WTC11 (cell line): ENCODE results near the gene TERT. TPM values are rescaled to one million over a fixed set of nuclear protein-coding genes. Genes with fewer than 3 reads are reported as not detected.

ENCODE experiments used
- ATAC-seq: fragments of 200-7000 bp; cut with Tn5 transposase; 2 replicates; pipeline ENCODE4 v1.10.0; 2021; ENCODE audit warnings: mild to moderate bottlenecking, moderate library complexity
- CTCF ChIA-PET: fragments of 300-600 bp; sonication (Branson Sonifier 250); formaldehyde crosslinking; loops from one replicate; lab custom pipeline; 2021; ENCODE audit warnings: antibody characterized with exemption; lab: Charles Lee
- POLR2A ChIA-PET: fragments of 350-600 bp; sonication (Branson Sonifier 250); formaldehyde crosslinking; loops from one replicate; lab custom pipeline; 2021; ENCODE audit warnings: antibody characterized with exemption; lab: Charles Lee
- DNase-seq: peaks from one replicate; pipeline ENCODE4 v3.0.0; 2021; ENCODE audit warnings: low spot score
- H3K27ac Mint-ChIP-seq: 2 replicates; pipeline ENCODE4 v1.8.0; 2021; ENCODE audit warnings: mixed read lengths
- H3K27me3 Mint-ChIP-seq: 2 replicates; pipeline ENCODE4 v1.8.0; 2021; ENCODE audit warnings: low read depth, mild to moderate bottlenecking, moderate library complexity, mixed read lengths
- H3K36me3 Mint-ChIP-seq: 2 replicates; pipeline ENCODE4 v1.8.0; 2021; ENCODE audit warnings: mixed read lengths
- H3K4me1 Mint-ChIP-seq: 2 replicates; pipeline ENCODE4 v1.8.0; 2022; ENCODE audit warnings: mixed read lengths
- H3K4me3 Mint-ChIP-seq: 2 replicates; pipeline ENCODE4 v1.8.0; 2021; ENCODE audit warnings: mild to moderate bottlenecking, moderate library complexity, mixed read lengths
- H3K9me3 Mint-ChIP-seq: 2 replicates; pipeline ENCODE4 v1.8.0; 2021; ENCODE audit warnings: mixed read lengths
- ATF1 ChIP-seq: sonication (generic); formaldehyde crosslinking; IDR thresholded peaks from 2 replicates; pipeline ENCODE4 v1.8.1; 2023; ENCODE audit warnings: mild to moderate bottlenecking, moderate library complexity, missing genetic modification reagents
- E2F1 ChIP-seq: sonication (generic); formaldehyde crosslinking; IDR thresholded peaks from 2 replicates; pipeline ENCODE4 v1.8.0; 2022; ENCODE audit warnings: mild to moderate bottlenecking, missing genetic modification reagents
- ELF4 ChIP-seq: sonication (generic); formaldehyde crosslinking; IDR thresholded peaks from 2 replicates; pipeline ENCODE4 v1.8.1; 2022; ENCODE audit warnings: low read depth, mild to moderate bottlenecking, moderate library complexity, missing genetic modification reagents
- ESRRA ChIP-seq: sonication (generic); formaldehyde crosslinking; IDR thresholded peaks from 2 replicates; pipeline ENCODE4 v1.8.1; 2022; ENCODE audit warnings: mild to moderate bottlenecking, missing genetic modification reagents, borderline replicate concordance
- MXD4 ChIP-seq: fragments of 250-450 bp; sonication (Bioruptor Pico); IDR thresholded peaks from 2 replicates; pipeline ENCODE4 v1.8.0; 2021; ENCODE audit warnings: mild to moderate bottlenecking, moderate library complexity, borderline replicate concordance
- SMAD3 ChIP-seq: sonication (generic); formaldehyde crosslinking; IDR thresholded peaks from 2 replicates; pipeline ENCODE4 v1.8.0; 2022; ENCODE audit warnings: missing genetic modification reagents, mild to moderate bottlenecking, borderline replicate concordance
- SOX15 ChIP-seq: fragments of 250-450 bp; sonication (Bioruptor Pico); IDR thresholded peaks from 2 replicates; pipeline ENCODE4 v1.9.0; 2021; ENCODE audit warnings: mild to moderate bottlenecking
- TEAD1 ChIP-seq: sonication (generic); formaldehyde crosslinking; IDR thresholded peaks from 2 replicates; pipeline ENCODE4 v1.8.0; 2022; ENCODE audit warnings: mild to moderate bottlenecking, missing genetic modification reagents
- USF2 ChIP-seq: sonication (generic); formaldehyde crosslinking; IDR thresholded peaks from 2 replicates; pipeline ENCODE4 v1.8.1; 2023; ENCODE audit warnings: mild to moderate bottlenecking, missing genetic modification reagents, moderate library complexity
- ZNF219 ChIP-seq: sonication (generic); formaldehyde crosslinking; IDR thresholded peaks from 2 replicates; pipeline ENCODE4 v1.8.0; 2023; ENCODE audit warnings: missing genetic modification reagents, mild to moderate bottlenecking, borderline replicate concordance
- ZNF317 ChIP-seq: sonication (generic); formaldehyde crosslinking; IDR thresholded peaks from 2 replicates; pipeline ENCODE4 v1.8.1; 2023; ENCODE audit warnings: low read depth, mild to moderate bottlenecking, moderate library complexity, missing genetic modification reagents, borderline replicate concordance
- ZNF396 ChIP-seq: fragments of 250-450 bp; sonication (Bioruptor Pico); IDR thresholded peaks from 2 replicates; pipeline ENCODE4 v1.8.0; 2021; ENCODE audit warnings: mild to moderate bottlenecking, moderate library complexity, borderline replicate concordance
- ZNF416 ChIP-seq: fragments of 250-450 bp; sonication (Bioruptor Pico); IDR thresholded peaks from 2 replicates; pipeline ENCODE4 v1.9.0; 2021; ENCODE audit warnings: mild to moderate bottlenecking, inconsistent platforms
- total RNA-seq: library from RNA; stranded (reverse); gene quantifications from 3 replicates; pipeline ENCODE4 v1.2.3, GENCODE V29; 2021
- TF ChIP-seq, protein P1 (sequence below): sonication (generic); formaldehyde crosslinking; IDR thresholded peaks from 2 replicates; pipeline ENCODE4 v1.8.0; 2022; ENCODE audit warnings: mild to moderate bottlenecking, missing genetic modification reagents
- TF ChIP-seq, protein P2 (sequence below): fragments of 250-450 bp; sonication (Bioruptor Pico); IDR thresholded peaks from 2 replicates; pipeline ENCODE4 v1.9.0; 2021; ENCODE audit warnings: mild to moderate bottlenecking
- TF ChIP-seq, protein P3 (sequence below): sonication (generic); formaldehyde crosslinking; IDR thresholded peaks from 2 replicates; pipeline ENCODE4 v1.8.1; 2023; ENCODE audit warnings: mild to moderate bottlenecking, missing genetic modification reagents, moderate library complexity
- TF ChIP-seq, protein P4 (sequence below): sonication (generic); formaldehyde crosslinking; IDR thresholded peaks from 2 replicates; pipeline ENCODE4 v1.8.1; 2022; ENCODE audit warnings: low read depth, mild to moderate bottlenecking, moderate library complexity, missing genetic modification reagents, borderline replicate concordance
- TF ChIP-seq, protein P5 (sequence below): fragments of 250-450 bp; sonication (Bioruptor Pico); IDR thresholded peaks from 2 replicates; pipeline ENCODE4 v1.8.0; 2021; ENCODE audit warnings: mild to moderate bottlenecking
- TF ChIP-seq, protein P6 (sequence below): sonication (generic); formaldehyde crosslinking; conservative IDR thresholded peaks from 2 replicates; pipeline ENCODE4 v1.8.1; 2022; ENCODE audit warnings: mild to moderate bottlenecking, missing genetic modification reagents

Gene TERT
- total RNA-seq, 1 experiment from 2014 or later: 42.9 TPM

DNA sequence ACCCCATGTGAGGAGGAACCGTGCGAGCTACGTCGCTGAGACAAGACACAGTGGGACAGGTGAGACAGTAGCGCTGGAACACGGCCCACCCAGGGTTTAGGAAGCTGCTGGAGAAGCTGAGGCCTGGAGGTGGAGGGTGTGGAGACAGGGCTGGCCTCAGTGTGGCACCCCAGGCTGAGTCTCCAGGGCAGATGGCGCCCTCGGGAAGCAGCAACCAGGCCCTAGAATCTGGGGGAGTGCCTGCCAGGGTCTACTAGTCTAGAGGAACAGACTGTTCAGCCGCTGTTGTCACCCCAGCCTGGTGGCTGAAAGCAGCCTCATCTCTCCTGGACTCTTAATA, 4.6 kb upstream of the TERT start:
- H3K4me3 Mint-ChIP-seq: no peak overlapping the region
- POLR2A ChIA-PET: no interaction called here
- ATAC-seq: no peak
- peaks cover 12% of the 10 kb centered on the region for H3K27me3 Mint-ChIP-seq
- no peaks in the 10 kb centered on the region for H3K36me3 Mint-ChIP-seq
- CTCF ChIA-PET: no interaction called here
- no peak overlapping the region for H3K27ac Mint-ChIP-seq
- peaks cover 11% of the 10 kb centered on the region for H3K9me3 Mint-ChIP-seq
- DNase-seq: no peak
- peaks cover 5% of the 10 kb centered on the region for H3K4me1 Mint-ChIP-seq
- TF ChIP-seq, protein P1, sequence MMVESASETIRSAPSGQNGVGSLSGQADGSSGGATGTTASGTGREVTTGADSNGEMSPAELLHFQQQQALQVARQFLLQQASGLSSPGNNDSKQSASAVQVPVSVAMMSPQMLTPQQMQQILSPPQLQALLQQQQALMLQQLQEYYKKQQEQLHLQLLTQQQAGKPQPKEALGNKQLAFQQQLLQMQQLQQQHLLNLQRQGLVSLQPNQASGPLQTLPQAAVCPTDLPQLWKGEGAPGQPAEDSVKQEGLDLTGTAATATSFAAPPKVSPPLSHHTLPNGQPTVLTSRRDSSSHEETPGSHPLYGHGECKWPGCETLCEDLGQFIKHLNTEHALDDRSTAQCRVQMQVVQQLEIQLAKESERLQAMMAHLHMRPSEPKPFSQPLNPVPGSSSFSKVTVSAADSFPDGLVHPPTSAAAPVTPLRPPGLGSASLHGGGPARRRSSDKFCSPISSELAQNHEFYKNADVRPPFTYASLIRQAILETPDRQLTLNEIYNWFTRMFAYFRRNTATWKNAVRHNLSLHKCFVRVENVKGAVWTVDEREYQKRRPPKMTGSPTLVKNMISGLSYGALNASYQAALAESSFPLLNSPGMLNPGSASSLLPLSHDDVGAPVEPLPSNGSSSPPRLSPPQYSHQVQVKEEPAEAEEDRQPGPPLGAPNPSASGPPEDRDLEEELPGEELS: no peak
- TF ChIP-seq ATF1 (CRISPR knock-in tag): no peak
- no peak for TF ChIP-seq SMAD3
- TF ChIP-seq, protein P2, sequence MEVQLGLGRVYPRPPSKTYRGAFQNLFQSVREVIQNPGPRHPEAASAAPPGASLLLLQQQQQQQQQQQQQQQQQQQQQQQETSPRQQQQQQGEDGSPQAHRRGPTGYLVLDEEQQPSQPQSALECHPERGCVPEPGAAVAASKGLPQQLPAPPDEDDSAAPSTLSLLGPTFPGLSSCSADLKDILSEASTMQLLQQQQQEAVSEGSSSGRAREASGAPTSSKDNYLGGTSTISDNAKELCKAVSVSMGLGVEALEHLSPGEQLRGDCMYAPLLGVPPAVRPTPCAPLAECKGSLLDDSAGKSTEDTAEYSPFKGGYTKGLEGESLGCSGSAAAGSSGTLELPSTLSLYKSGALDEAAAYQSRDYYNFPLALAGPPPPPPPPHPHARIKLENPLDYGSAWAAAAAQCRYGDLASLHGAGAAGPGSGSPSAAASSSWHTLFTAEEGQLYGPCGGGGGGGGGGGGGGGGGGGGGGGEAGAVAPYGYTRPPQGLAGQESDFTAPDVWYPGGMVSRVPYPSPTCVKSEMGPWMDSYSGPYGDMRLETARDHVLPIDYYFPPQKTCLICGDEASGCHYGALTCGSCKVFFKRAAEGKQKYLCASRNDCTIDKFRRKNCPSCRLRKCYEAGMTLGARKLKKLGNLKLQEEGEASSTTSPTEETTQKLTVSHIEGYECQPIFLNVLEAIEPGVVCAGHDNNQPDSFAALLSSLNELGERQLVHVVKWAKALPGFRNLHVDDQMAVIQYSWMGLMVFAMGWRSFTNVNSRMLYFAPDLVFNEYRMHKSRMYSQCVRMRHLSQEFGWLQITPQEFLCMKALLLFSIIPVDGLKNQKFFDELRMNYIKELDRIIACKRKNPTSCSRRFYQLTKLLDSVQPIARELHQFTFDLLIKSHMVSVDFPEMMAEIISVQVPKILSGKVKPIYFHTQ (CRISPR knock-in tag): no peak

DNA sequence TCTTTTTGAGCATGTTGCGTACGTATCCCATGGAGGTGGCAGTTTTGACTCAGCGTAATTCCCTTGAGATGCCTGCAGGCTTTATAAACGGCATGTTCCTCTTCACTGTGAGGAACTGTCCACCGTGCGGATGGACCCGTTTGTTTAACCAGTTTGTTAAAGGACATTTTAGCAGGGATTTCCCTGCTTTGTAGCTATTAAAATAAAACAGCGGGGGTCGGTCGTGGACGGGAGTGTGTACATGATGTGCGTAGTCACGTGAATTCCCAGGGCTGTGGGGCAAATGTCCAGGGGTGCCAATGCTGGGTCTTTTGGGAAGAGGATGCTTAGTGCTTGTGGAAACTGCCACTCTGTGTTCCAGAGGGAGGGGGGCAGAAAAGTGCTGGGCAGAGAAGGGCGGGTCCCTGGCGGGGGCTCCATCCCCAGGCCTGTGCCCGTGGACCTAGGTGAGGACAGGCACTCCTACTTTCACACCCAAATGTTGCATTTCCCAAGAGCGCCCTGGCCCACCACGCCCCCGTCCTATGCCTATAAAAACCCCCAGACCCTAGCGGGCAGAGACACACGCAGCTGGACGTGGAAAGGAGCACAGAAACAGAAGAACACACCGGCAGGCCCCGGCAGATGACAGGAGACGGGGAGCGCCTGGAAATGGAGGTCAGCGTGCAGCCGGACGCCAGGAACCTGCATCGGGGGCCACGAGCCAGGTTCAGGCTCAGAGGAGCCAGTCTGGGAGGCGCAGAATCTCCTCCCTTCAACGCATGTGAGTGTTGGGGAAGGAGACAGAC, 4.0 kb upstream of the TERT start:
- H3K4me3 Mint-ChIP-seq: no peak overlapping the region

More for the DNA sequence above, 4.0 kb upstream of the TERT start:
- H3K36me3 Mint-ChIP-seq: no peaks in the 10 kb centered on the region
- H3K27ac Mint-ChIP-seq: no peak overlapping the region
- ChIA-PET POLR2A (no interaction called here), CTCF (no interaction called here)
- H3K27me3 Mint-ChIP-seq: peaks cover 12% of the 10 kb centered on the region
- H3K4me1 Mint-ChIP-seq: peaks cover 5% of the 10 kb centered on the region
- ATAC-seq (no peak), DNase-seq (no peak)
- TF ChIP-seq ZNF317 (CRISPR knock-in tag): no peak
- TF ChIP-seq, protein P3, sequence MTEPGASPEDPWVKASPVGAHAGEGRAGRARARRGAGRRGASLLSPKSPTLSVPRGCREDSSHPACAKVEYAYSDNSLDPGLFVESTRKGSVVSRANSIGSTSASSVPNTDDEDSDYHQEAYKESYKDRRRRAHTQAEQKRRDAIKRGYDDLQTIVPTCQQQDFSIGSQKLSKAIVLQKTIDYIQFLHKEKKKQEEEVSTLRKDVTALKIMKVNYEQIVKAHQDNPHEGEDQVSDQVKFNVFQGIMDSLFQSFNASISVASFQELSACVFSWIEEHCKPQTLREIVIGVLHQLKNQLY: no peak
- TF ChIP-seq ZNF416 (CRISPR knock-in tag): no peak
- no peak for TF ChIP-seq ESRRA (CRISPR knock-in tag)
- TF ChIP-seq, protein P4, sequence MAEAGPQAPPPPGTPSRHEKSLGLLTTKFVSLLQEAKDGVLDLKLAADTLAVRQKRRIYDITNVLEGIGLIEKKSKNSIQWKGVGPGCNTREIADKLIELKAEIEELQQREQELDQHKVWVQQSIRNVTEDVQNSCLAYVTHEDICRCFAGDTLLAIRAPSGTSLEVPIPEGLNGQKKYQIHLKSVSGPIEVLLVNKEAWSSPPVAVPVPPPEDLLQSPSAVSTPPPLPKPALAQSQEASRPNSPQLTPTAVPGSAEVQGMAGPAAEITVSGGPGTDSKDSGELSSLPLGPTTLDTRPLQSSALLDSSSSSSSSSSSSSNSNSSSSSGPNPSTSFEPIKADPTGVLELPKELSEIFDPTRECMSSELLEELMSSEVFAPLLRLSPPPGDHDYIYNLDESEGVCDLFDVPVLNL (CRISPR knock-in tag): no peak
- TF ChIP-seq TEAD1: no peak
- TF ChIP-seq, protein P5, sequence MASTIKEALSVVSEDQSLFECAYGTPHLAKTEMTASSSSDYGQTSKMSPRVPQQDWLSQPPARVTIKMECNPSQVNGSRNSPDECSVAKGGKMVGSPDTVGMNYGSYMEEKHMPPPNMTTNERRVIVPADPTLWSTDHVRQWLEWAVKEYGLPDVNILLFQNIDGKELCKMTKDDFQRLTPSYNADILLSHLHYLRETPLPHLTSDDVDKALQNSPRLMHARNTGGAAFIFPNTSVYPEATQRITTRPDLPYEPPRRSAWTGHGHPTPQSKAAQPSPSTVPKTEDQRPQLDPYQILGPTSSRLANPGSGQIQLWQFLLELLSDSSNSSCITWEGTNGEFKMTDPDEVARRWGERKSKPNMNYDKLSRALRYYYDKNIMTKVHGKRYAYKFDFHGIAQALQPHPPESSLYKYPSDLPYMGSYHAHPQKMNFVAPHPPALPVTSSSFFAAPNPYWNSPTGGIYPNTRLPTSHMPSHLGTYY (CRISPR knock-in tag): no peak
- no peak for TF ChIP-seq ZNF396 (CRISPR knock-in tag)
- TF ChIP-seq E2F1 (CRISPR knock-in tag): no peak
- no peak for TF ChIP-seq MXD4
- TF ChIP-seq, protein P6, sequence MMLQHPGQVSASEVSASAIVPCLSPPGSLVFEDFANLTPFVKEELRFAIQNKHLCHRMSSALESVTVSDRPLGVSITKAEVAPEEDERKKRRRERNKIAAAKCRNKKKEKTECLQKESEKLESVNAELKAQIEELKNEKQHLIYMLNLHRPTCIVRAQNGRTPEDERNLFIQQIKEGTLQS (CRISPR knock-in tag): no peak
- no peak for TF ChIP-seq ELF4 (CRISPR knock-in tag)
- TF ChIP-seq, protein P2 (CRISPR knock-in tag): no peak
- TF ChIP-seq SOX15 (CRISPR knock-in tag): no peak
- no peak for TF ChIP-seq ZNF219
- no peak for TF ChIP-seq USF2 (CRISPR knock-in tag)
- peaks cover 11% of the 10 kb centered on the region for H3K9me3 Mint-ChIP-seq
